ENCODE measurements around the gene FUZ.

DNA sequence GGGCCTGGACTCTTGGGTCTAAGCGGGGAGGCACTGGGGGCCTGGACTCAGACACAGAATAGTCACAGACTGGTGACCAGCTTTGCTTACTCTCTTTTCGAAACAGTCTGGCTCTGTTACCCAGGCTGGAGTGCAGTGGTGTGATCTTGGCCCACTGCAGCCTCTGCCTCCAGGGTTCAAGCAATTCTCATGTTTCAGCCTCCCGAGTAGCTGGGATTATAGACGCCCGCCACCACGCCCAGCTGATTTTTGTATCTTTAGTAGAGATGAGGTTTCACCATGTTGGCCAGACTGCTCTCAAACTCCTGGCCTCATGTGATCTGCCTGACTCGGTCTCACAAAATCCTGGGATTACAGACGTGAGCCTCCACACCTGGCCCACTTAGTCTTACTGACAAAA lies 16.1 kb upstream of the FUZ start:
- TF ChIP-seq CTCF (IDR thresholded peaks at IDR 0.05; ENCODE audit: control extremely low read depth in 1 of 3, insufficient read depth in 1 of 3, low read depth in 1 of 3, low read length in 3 of 3) (no peak), RFX5 (IDR thresholded peaks at IDR 0.05; ENCODE audit: borderline replicate concordance, low read depth, low read length) (no peak), CHD2 (IDR thresholded peaks at IDR 0.05; ENCODE audit: low read length) (no peak), POLR2A (IDR thresholded peaks at IDR 0.05; ENCODE audit: control extremely low read depth in 1 of 2, low read depth in 2 of 2, low read length in 2 of 2) (no peak), EZH2 (IDR thresholded peaks at IDR 0.05; ENCODE audit: low read depth, low read length, severe bottlenecking) (no peak), CBX5 (IDR thresholded peaks at IDR 0.05; ENCODE audit: low read depth, low read length) (no peak), TCF12 (IDR thresholded peaks at IDR 0.05; ENCODE audit: low read depth, low read length) (no peak)

Measured in H1 (cell line).